NCI-H69 (cell line): ENCODE results near the gene OOSP1.
"Not testable (repeated sequence)": the region's sequence is repeated elsewhere in the genome, so short reads cannot be mapped to it uniquely, and the experiment has no call there.

Experiments
- DNase-seq: peaks from one replicate; lab custom pipeline; 2025; lab: John Stamatoyannopoulos, UW

OOSP1 gene

DNA sequence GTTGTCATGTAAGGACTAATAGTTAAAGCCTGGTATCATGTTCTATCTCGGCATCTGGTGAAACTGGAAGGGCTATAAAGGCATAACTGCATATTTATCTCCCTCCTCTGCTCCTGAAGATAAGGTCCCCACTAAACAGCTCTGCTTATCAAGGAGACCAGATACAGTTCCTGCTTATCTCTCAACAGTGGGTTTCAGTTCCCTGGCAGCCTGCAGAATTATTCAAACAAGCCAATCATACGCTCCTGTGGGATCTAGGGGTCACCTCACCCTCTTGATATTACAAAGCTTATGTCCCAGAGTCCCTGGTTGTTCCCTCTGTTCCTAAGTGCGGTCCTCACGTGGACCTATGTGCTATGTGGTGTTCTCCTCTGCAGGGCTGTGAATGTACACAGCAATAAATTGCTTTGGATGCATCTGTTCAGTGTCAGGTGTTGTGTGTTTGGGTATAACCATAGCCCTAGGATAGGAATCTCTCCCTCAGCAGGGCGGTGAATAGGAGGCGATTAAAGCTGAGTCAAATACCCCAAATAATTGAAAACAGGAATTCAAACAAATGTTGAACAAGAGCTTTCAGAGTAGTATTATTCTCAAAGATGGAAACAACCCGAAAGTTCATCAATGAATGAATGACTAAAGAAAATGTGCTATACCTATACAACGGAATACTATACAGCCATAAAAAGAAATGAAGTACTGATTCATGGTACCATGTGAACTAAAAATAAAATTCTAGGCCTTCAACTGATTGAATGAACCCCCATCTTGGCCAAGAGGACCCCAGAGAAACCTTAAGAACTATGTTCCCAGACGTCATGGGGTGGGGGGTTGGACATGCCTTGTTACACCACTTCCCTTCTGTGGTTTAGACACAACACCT, 22.5 kb downstream of the OOSP1 start:
- DNase-seq = no peak

DNA sequence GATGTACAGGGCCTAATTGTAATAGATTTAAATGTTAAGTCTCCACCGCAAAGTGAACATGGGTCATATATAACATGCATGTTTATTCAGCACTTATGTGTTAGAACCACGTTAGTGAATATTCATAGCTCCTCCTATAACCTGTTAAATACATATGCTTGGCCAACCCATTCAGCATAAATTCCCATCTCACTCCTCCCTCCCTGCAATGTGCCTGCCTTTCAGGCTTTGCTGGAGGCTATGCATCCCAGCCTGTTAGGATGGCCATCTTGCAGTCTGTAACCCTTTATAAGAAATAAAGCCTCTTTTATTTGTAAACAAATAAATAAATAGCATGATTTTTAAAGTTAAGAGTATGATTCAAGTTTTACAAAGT, 23.9 kb downstream of the OOSP1 start:
- no peak for DNase-seq

DNA sequence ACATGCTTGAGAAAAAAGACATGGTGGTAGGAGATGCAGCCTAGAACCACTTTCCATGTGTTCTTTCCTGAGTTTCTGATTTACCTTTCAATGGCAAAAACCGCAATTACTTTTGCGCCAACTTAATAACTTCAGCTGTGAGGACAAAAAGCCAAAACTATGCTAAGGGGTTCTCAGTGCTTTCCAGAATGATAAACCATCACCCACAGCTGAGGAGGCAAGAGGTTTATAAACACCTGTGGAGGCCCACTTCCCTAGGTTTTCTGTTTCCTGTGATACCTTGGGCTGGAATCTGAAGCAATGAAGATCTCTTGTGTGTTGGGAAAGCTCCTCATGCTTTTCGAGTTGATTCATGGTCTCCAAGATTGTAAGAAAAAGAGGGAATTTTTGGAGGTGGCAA, 25.5 kb downstream of the OOSP1 start, which contains the start of gene OOSP4A:
Gene OOSP4A, plus strand, starts transcription at position 301 of the 400 bp plus-strand sequence. Its CDS starts 0 bp downstream, at position 301.
- DNase-seq = no peak

DNA sequence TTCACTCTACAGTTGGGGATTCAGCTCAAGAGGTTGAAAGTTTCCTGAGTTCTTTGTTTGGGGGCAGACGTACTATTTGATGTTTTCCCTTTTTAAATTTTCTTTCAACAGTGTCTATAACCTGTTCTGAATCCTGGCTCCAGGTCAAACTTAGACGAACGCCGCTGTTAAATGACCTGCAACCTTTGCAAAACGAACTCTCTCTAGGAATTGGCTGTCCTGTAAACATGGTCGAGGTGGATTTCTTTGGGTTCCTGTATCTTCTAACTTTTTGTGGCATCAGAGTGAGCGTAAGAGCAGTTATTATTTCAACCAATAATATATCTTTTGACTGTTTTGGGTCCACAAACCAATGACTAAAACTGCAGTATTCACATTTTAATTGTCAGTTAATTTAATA, 27.2 kb downstream of the OOSP1 start:
- DNase-seq = no peak

DNA sequence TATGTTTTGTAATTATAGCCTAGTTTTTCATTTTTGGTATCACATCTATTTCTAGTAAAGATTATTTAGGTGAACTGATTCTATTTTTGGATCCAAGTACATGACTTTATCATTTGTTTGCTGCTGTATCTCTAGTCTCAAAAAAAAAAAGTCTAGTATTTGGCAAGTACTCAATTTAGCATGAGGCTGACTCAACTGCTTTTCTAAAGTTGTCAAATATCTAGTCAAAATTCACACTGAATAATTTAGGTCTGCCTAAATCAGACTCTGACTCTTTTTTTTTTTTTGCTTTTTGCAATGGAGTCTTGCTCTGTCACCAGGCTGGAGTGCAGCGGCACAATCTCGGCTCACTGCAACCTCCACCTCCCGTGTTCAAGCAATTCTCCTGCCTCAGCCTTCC, 28.0 kb downstream of the OOSP1 start:
- no peak for DNase-seq

DNA sequence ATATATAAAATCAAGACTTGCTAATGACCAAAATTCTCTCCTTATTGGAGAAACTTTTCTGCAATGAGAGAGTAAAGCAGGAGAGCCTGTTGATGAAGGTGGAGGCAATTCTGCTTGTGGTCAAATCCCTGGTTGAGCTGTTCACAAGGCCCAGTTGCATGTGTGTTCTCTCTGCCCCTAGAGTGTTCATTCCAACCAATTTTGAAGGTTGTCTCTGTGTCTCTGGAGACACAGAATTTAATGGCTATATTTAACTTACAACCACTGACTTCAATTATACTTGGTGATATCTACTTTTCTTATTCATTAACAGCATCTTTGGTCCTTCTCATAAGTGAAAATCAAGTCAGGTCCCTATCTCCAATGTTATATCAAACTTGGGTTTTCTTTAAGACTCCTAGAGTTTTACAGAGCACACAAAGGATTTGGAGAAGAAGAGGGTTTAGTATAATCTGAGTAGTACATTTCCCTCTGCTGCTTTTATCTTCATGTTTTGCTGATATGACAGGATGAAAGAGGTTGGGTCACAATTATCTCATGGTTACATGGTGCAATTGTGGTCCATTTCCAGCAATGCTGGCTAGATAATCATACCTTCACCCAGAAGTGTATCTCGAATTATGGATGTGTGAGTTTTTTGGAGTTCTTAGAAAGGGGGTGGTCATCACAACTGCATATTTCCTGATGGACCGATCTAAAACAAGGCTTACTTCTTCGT, 29.6 kb downstream of the OOSP1 start:
- no peak for DNase-seq

DNA sequence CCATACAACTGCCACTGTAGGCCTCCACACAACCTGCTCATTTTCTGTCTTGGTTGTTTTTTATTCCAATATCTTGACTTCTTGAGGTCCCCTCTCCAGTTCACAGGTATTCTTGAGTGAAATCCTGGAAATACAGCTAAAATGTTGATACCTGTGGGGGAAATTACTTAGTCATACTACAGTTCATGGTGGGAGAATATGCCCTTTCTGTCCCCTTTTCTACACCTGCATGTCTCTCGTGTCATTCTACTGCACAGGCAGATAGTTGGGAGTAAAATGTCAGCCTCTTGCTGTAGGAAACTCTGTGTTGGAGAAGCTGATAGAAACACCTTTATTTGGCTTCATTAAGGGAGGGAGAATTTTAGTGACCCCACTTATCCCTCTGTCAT, 30.2 kb downstream of the OOSP1 start:
- no peak for DNase-seq

DNA sequence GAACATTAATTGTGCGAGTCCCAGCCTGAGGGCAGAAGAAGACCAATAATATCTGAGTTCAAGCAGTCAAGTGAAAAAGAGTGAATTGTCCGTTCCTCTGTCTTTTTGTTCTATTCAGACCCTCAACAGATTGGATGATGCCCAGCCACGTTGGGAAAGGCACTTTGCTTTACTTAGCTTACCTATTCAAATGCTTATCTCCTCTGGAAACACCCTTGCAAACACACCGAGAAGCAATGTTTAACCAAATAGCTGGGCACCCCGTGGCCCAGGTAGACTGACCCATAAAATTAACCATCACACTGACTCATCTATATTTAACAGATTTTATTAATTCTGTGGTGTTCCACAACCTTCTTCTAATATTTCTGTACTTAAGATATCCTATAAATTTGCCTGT, 34.9 kb downstream of the OOSP1 start:
- DNase-seq = no peak

DNA sequence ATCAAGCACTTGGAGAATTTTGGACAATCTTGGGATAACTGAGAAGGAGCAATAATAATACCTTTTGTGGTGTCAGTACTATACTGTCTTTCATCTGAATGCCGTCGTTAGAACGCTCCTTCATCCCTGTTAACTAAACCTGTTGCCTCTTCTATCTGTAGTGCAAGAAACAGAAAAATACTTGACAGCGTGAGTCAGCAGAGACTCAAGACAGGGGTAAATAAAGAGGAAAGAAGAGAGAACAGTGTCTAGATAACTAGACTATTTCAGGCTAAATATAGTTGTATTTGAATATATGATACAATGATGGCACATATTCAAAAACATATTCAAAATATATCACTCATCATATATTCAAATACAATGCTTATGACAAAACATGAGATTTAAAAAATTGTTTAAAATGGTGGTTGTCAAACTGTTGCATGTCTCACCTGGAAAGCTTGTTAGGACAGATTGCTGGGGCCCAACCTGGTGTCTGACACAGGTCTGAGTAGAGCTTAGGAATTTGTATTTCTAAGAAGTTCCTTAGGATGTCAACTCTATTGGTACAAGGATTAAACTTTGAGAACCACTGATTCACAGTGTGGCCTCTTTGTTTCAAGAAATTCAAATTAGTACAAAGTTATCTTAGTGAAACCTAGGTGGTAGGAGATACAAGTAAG, 43.0 kb downstream of the OOSP1 start:
- no peak for DNase-seq

DNA sequence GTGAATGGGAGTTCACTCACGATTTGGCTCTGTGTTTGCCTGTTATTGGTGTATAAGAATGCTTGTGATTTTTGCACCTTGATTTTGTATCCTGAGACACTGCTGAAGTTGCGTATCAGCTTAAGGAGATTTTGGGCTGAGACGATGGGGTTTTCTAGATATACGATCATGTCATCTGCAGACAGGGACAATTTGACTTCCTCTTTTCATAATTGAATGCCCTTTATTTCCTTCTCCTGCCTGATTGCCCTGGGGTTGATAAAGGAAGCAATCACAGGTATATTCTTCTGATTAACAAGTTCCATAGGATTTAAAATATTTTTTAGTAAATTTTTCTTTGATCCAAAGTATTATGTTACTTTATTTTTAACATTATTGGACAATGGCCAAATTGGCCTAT, 43.8 kb downstream of the OOSP1 start:
- not testable (repeated sequence) for DNase-seq

DNA sequence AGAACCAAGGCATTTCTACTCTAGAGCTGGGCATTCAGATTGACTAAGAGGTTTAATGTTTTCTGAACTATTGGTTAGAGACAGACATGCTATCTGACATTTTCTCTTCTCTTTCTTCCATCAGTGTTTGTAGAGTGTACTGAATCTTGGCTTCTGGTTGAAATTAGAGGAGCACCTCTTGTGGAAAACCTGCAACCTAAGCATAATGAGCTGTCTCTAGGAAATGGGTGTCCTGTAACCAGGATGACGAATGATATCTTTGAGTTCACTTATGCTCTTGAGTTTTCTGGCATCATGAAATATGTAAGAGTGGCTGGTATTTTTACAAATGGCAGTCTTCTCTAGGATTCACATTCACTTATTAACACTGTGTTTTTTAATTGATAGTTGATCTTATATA, 45.0 kb downstream of the OOSP1 start:
- no peak for DNase-seq

DNA sequence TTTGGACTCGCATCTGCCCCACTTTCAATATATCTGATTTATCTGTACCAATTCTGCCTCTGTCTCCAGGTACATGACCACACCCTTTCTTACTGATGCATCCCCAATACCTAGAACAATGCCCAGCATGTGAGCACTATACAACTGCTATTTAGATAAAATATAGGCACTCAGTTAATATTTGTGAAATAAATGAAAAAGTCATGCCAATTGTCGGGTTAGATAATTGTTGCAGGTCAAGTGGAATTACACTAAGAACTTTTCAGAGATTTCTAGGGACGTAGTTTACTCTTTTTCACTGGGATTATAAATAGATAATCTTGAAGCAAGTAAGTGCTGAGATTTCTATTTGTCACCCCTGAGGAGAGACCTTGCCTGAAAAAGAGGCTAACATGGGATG, 46.1 kb downstream of the OOSP1 start:
- DNase-seq = no peak

DNA sequence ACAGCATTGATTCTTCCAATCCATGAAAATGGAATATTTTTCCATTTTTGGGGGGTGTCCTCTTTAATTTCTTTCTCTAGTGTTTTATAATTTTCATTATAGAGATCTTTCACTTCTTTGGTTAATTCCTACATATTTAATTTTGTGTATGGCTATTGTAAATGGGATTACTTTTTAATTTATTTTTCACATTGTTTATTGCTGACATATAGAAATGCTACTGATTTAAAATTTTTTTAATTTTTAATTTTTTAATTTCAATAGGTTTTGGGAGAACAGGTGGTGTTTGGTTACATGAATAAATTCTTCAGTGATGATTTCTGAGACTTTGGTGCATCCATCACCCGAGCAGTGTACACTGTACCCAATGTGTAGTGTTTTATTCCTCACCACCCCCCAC, 52.2 kb downstream of the OOSP1 start:
- DNase-seq = no peak

DNA sequence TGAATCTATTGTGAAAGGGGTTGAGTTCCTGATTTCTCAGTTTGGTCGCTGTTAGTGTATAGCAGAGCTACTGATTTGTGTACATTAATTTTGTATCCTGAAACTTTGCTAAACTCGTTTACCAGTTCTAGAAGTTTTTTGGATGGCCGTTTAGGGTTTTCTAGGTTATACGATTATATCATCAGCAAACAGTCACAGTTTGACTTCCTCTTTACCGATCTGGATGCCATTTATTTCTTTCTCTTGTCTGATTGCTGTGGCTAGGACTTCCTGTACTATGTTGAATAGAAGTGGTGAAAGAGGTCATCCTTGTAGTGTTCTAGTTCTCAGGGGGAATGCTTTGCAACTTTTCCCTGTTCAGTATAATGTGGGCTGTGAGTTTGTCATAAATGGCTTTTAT, 54.2 kb downstream of the OOSP1 start:
- DNase-seq = no peak

DNA sequence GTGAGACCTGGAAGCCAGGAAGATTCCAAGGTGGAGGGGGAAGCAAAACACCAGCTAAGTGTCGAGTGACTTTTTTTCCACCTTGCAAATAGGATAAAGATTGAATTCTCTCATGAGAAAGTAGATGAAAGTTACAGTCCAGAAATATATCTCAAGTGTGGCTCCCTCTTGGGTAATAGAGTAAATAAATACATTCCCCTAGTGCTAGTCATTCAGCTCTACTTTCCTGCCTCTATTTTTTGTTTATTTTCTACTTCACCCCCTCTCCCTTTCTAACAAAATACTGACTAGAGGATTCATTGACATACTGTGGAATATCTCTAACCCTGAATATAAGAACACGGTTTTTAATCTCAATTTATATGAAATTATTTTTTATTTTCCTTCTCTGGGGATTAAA, 59.6 kb downstream of the OOSP1 start:
- DNase-seq = no peak

DNA sequence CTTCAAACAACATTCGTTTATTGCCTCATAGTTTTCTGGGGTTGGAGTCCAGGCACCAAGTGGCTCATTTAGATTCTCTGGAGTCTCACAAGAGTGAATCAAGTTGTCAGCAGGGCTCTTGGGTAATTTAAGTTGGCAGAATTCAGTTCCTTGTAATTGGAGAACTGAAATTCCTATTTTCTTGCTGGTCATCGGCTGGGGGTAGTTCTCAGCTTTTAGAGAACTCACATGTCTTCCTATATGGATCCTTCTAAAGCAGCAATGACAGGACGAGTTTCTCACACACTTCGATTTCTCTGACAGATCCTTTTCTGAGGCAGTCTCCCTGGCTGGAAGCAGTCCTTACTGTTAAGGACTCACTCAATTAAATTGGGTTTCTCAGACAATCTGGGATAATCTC, 61.5 kb downstream of the OOSP1 start:
- DNase-seq = no peak

DNA sequence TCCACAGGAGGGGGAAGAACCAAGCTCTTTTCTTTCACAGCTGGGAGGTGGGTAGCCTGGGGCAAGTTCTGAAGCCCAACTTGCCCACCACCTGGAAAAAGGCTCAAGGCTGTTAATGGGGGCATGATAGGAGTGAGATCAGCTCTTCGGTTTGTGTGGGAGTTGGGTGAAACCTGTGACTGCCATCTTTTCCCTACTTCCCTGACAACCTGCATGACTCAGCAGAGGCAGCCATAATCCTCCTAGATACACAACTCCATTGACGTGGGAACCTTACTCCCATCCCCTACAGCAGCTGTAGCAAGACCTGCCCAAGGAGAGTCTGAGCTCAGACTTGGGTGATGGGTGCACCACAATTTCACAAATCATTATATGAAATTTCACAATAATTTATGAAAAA, 65.5 kb downstream of the OOSP1 start:
- no peak for DNase-seq

DNA sequence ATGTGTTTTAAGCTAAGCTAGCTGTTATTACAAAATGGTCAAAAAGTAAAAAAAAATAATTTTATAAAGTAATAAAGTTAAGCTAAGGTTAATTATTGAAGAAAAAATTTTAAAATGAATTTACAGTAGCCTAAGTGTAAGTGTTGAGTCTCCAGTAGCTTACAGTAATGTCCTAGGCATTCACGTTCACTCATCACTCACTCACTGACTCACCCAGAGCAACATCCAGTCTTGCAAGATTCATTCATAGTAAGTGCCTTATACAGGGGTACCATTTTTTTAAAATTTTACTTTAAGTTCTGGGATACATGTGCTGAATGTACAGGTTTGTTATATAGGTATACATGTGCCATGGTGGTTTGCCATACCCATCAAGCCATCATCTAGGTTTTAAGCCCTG, 67.1 kb downstream of the OOSP1 start:
- DNase-seq = no peak
